ENCODE data around the gene PTGER2. TPM values are rescaled to one million over a fixed set of nuclear protein-coding genes. Genes with fewer than 3 reads are reported as not detected.

The PTGER2 gene
- total and polyA plus RNA-seq, 2 of the 8 experiments (the other 6 are each of a cell fraction or from before 2014, with no cell fraction given): 1.2 TPM

DNA sequence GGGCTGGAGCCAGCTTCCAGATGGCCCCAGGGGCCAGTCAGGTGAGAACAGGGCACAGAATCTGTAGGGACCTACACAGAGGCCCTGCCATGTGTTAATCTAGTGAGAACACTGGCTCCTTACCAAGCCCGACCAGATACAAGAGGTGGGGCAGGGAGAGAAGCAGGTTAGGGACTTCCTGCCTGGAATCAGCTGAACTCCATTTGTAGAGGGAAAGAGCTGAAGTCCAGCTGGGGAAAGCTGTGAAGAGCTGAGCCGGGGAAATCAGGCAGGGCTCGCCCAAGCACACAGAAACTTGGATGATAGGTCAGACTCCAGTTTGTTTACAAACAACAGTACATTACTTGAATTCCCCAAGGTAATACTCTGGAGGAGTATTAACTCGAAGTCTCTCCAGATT, 46.7 kb downstream of the PTGER2 start:
- no peaks in the 10 kb centered on the region for H3K79me2 ChIP-seq (ENCODE audit: control insufficient read depth in 1 of 2, insufficient read depth in 2 of 2, low read length in 2 of 2)
- no peak overlapping the region for H4K5ac ChIP-seq (ENCODE audit: insufficient read length, low read depth, low read length)
- H2BK120ac ChIP-seq (replicated peaks; ENCODE audit: low read depth, low read length): no peak overlapping the region
- no peak for DNase-seq (ENCODE audit: low read depth in 1 of 2, low spot score in 2 of 2)
- no peak for FAIRE-seq
- CTCF ChIA-PET (ENCODE audit: partially characterized antibody): interaction anchor here (0.8 kb wide), 1 partner anchor 19 kb away, joined by 3 read pairs; no protein-coding TSS in a partner anchor
- no peak overlapping the region for H3K56ac ChIP-seq (replicated peaks; ENCODE audit: insufficient read length, low read depth, low read length)
- H4K8ac ChIP-seq (ENCODE audit: extremely low read depth, insufficient read depth, low read length): no peak overlapping the region
- H2BK5ac ChIP-seq (ENCODE audit: low read depth, low read length): no peak overlapping the region
- no peak overlapping the region for H3K9ac ChIP-seq (replicated peaks in 1 of 4; ENCODE audit: extremely low read depth in 1 of 4, low read depth in 3 of 4, low read length in 3 of 4)
- H4K20me1 ChIP-seq (replicated peaks in 1 of 2; ENCODE audit: control insufficient read depth in 1 of 2, insufficient read depth in 2 of 2, low read length in 2 of 2): no peaks in the 10 kb centered on the region
- WGBS, 2 experiments (ENCODE audit: extremely low coverage in 1 of 2, insufficient coverage in 1 of 2, insufficient read length in 1 of 2, insufficient replicate concordance in 2 of 2, low coverage in 1 of 2, low lambda C conversion rate in 2 of 2, missing lambda C conversion rate in 1 of 2): 87% methylated on average over 4 of the region's 4 CpGs; no CpG with 5 or more reads in 1 of the 2 experiments
- H2AK5ac ChIP-seq (ENCODE audit: low read depth, low read length): no peak overlapping the region
- no peaks in the 10 kb centered on the region for H3K27me3 ChIP-seq (replicated peaks in 1 of 4; ENCODE audit: control insufficient read depth in 3 of 4, extremely low read depth in 1 of 4, insufficient read depth in 3 of 4, low read length in 3 of 4)
- POLR2A ChIA-PET (ENCODE audit: partially characterized antibody): no interaction called here
- no peak overlapping the region for H3K14ac ChIP-seq (ENCODE audit: insufficient read length)
- H2BK15ac ChIP-seq (ENCODE audit: low read length): no peak overlapping the region
- no peak overlapping the region for H3K4me3 ChIP-seq (ENCODE audit: extremely low read depth in 1 of 4, insufficient read depth in 2 of 4, low read depth in 3 of 4, low read length in 4 of 4)
- H3K18ac ChIP-seq (ENCODE audit: extremely low read depth, low read length): no peak overlapping the region
- H3K23ac ChIP-seq (ENCODE audit: insufficient read length): no peak overlapping the region
- no peak overlapping the region for H4K91ac ChIP-seq (replicated peaks; ENCODE audit: insufficient read length, low read length)
- no peak overlapping the region for H2BK20ac ChIP-seq (ENCODE audit: low read length)
- H2AFZ ChIP-seq (ENCODE audit: low read length): peak overlapping the region; percentile 62; the same call in 1 of the 2 replicates
- H2BK12ac ChIP-seq (ENCODE audit: low read depth, low read length): no peak overlapping the region
- no peaks in the 10 kb centered on the region for H3K79me1 ChIP-seq (ENCODE audit: low read depth, low read length)
- no peak overlapping the region for H3K4me2 ChIP-seq (ENCODE audit: insufficient read depth in 1 of 2, low read depth in 2 of 2, low read length in 2 of 2)
- no peak overlapping the region for H3K27ac ChIP-seq (ENCODE audit: low read depth, low read length)
- H3K23me2 ChIP-seq (ENCODE audit: low read depth, low read length): no peaks in the 10 kb centered on the region
- TF ChIP-seq JUN (IDR thresholded peaks at IDR 0.05; ENCODE audit: low read depth, low read length) (no peak), SIRT6 (IDR thresholded peaks at IDR 0.05; ENCODE audit: low read length) (no peak), TAF7 (optimal IDR thresholded peaks at IDR 0.05; ENCODE audit: borderline replicate concordance, low read depth, low read length) (no peak), KDM5A (IDR thresholded peaks at IDR 0.05; ENCODE audit: low read length) (no peak), CBX8 (IDR thresholded peaks at IDR 0.05; ENCODE audit: borderline replicate concordance, low read depth, low read length) (no peak)
- TF ChIP-seq, protein P1, sequence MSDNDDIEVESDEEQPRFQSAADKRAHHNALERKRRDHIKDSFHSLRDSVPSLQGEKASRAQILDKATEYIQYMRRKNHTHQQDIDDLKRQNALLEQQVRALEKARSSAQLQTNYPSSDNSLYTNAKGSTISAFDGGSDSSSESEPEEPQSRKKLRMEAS (IDR thresholded peaks at IDR 0.05): no peak
- H3K4ac ChIP-seq (replicated peaks; ENCODE audit: insufficient read length, low read depth, low read length): no peak overlapping the region
- no peaks in the 10 kb centered on the region for H3K36me3 ChIP-seq (ENCODE audit: control insufficient read depth in 2 of 4, insufficient read depth in 4 of 4, low read length in 3 of 4)
- no peaks in the 10 kb centered on the region for H3K4me1 ChIP-seq (replicated peaks in 1 of 4; ENCODE audit: control insufficient read depth in 3 of 4, insufficient read depth in 4 of 4, low read length in 3 of 4)
- H3K9me3 ChIP-seq (ENCODE audit: insufficient read depth in 2 of 2, low read depth in 1 of 2, low read length in 1 of 2): no peaks in the 10 kb centered on the region
